ENCODE measurements around the gene ZDHHC1. TPM values are rescaled to one million over a fixed set of nuclear protein-coding genes. Genes with fewer than 3 reads are reported as not detected.
A peak's percentile ranks its signal among the peaks of the same experiment; 100 is the strongest.

Gene ZDHHC1
- total and polyA plus RNA-seq, 2 of the 13 experiments (the other 11 are each of a cell fraction or from before 2014, with no cell fraction given): 0.51 to 1.1 TPM

- TF ChIP-seq ZGPAT (CRISPR knock-in tag; IDR thresholded peaks at IDR 0.05) (peak; percentile 47; the same call in 1 of the 2 replicates), RBM39 (IDR thresholded peaks at IDR 0.05; ENCODE audit: low read depth, low read length, poor library complexity, severe bottlenecking) (no peak), ZSCAN25 (CRISPR knock-in tag; IDR thresholded peaks at IDR 0.05) (peak; percentile 83; the same call in 1 of the 2 replicates), ZNF326 (CRISPR knock-in tag; IDR thresholded peaks at IDR 0.05; ENCODE audit: borderline replicate concordance) (0 out of 2 replicates have a peak, but pooled peaks have one; percentile 47), TFAP4 (IDR thresholded peaks at IDR 0.05; ENCODE audit: borderline replicate concordance, low read depth) (peak; percentile 57; the same call in 1 of the 2 replicates), ZBTB7A (CRISPR knock-in tag; IDR thresholded peaks at IDR 0.05) (peak; percentile 94), CCAR2 (optimal IDR thresholded peaks at IDR 0.05; ENCODE audit: low read depth, low read length) (no peak), MAX (IDR thresholded peaks at IDR 0.05) (peak; percentile 52; the same call in 1 of the 2 replicates), TIGD3 (CRISPR knock-in tag; IDR thresholded peaks at IDR 0.05; ENCODE audit: borderline replicate concordance) (0 out of 2 replicates have a peak, but pooled peaks have one; percentile 31), ZNF10 (CRISPR knock-in tag; IDR thresholded peaks at IDR 0.05; ENCODE audit: borderline replicate concordance, low read depth) (no peak), NCOR1 (IDR thresholded peaks at IDR 0.05; ENCODE audit: borderline replicate concordance, low read length) (peak; percentile 79; the same call in 1 of the 2 replicates), ZMYM4 (CRISPR knock-in tag; IDR thresholded peaks at IDR 0.05) (peak; percentile 80), ZNF567 (CRISPR knock-in tag; IDR thresholded peaks at IDR 0.05; ENCODE audit: borderline replicate concordance) (peak; percentile 56; the same call in 1 of the 2 replicates), NR2F1 (CRISPR knock-in tag; IDR thresholded peaks at IDR 0.05) (peak; percentile 43 to 54; a peak in 3 of 4 replicates), GRHL1 (CRISPR knock-in tag; conservative IDR thresholded peaks at IDR 0.05) (no peak), NFIB (CRISPR knock-in tag; IDR thresholded peaks at IDR 0.05; ENCODE audit: borderline replicate concordance) (0 out of 2 replicates have a peak, but pooled peaks have one; percentile 41), KDM2A (CRISPR knock-in tag; IDR thresholded peaks at IDR 0.05; ENCODE audit: borderline replicate concordance, low read depth) (peak; percentile 10; the same call in 1 of the 2 replicates), ZNF800 (CRISPR knock-in tag; IDR thresholded peaks at IDR 0.05) (no peak), HNRNPL (IDR thresholded peaks at IDR 0.05; ENCODE audit: low read depth, low read length) (peak; percentile 79; the same call in 1 of the 2 replicates)
These were observed 29.9 kb upstream of the ZDHHC1 start (continued) for GRCh38 chr16:67445913-67446907.

Measured in HepG2 (cell line).